GM23338 (cell line): ENCODE data around the gene ENOX1. TPM values are rescaled to one million over a fixed set of nuclear protein-coding genes. Genes with fewer than 3 reads are reported as not detected.

Experiments used
- ATAC-seq: fragments of 200-7000 bp; cut with Tn5 transposase; 3 replicates; pipeline ENCODE4 v1.9.1; 2020
- DNase-seq: peaks from one replicate; pipeline ENCODE4 v3.0.0-alpha.2; 2015; ENCODE audit warnings: low spot score
- H2AFZ ChIP-seq: fragments of 200-600 bp; sonication (generic); 2 replicates; pipeline ENCODE4 v1.8.0; 2016; ENCODE audit warnings: antibody characterized with exemption, mild to moderate bottlenecking, moderate library complexity
- H3F3A ChIP-seq: fragments of 200-600 bp; sonication (generic); replicated peaks from 2 replicates; pipeline ENCODE4 v1.8.0; 2017; ENCODE audit warnings: antibody characterized with exemption, mixed run types, low read depth
- H3K27ac ChIP-seq: fragments of 200-600 bp; sonication (generic); 2 replicates; pipeline ENCODE4 v1.6.1; 2016; ENCODE audit warnings: low read depth
- H3K27me3 ChIP-seq: fragments of 200-600 bp; sonication (generic); 2 replicates; pipeline ENCODE4 v1.8.0; 2016; ENCODE audit warnings: mild to moderate bottlenecking, mixed run types, moderate library complexity; ENCODE audit not compliant: insufficient read depth
- H3K36me3 ChIP-seq: fragments of 200-600 bp; sonication (generic); 2 replicates; pipeline ENCODE4 v1.8.0; 2016; ENCODE audit warnings: mild to moderate bottlenecking; ENCODE audit not compliant: insufficient read depth
- H3K4me1 ChIP-seq: fragments of 200-600 bp; sonication (generic); 2 replicates; pipeline ENCODE4 v1.8.0; 2016; ENCODE audit warnings: mild to moderate bottlenecking, moderate library complexity; ENCODE audit not compliant: insufficient read depth
- H3K4me2 ChIP-seq: fragments of 200-600 bp; sonication (generic); 2 replicates; pipeline ENCODE4 v1.7.1; 2017; ENCODE audit warnings: mixed run types
- H3K4me3 ChIP-seq: fragments of 200-600 bp; sonication (generic); 2 replicates; pipeline ENCODE4 v1.6.1; 2016; ENCODE audit warnings: mixed run types
- H3K79me2 ChIP-seq: fragments of 200-600 bp; sonication (generic); replicated peaks from 2 replicates; pipeline ENCODE4 v1.8.0; 2017; ENCODE audit warnings: mild to moderate bottlenecking; ENCODE audit not compliant: insufficient read depth
- H3K9me2 ChIP-seq: fragments of 200-600 bp; sonication (generic); 2 replicates; pipeline ENCODE4 v1.8.0; 2017; ENCODE audit not compliant: insufficient read depth
- H4K20me1 ChIP-seq: fragments of 200-600 bp; sonication (generic); replicated peaks from 2 replicates; pipeline ENCODE4 v1.8.0; 2017; ENCODE audit warnings: mild to moderate bottlenecking; ENCODE audit not compliant: insufficient read depth
- H3K27ac Mint-ChIP-seq: 2 replicates; pipeline ENCODE4 v1.8.0; 2020; ENCODE audit warnings: inconsistent platforms, mild to moderate bottlenecking, moderate library complexity, mixed read lengths
- H3K27me3 Mint-ChIP-seq: 3 replicates; pipeline ENCODE4 v1.8.0; 2022; ENCODE audit warnings: low read depth, mild to moderate bottlenecking, moderate library complexity, mixed read lengths, inconsistent platforms; ENCODE audit not compliant: insufficient read depth, poor library complexity
- H3K36me3 Mint-ChIP-seq: 3 replicates; pipeline ENCODE4 v1.8.0; 2021; ENCODE audit warnings: low read depth, mild to moderate bottlenecking, inconsistent platforms, moderate library complexity, mixed read lengths
- H3K4me1 Mint-ChIP-seq: 3 replicates; pipeline ENCODE4 v1.8.0; 2020; ENCODE audit warnings: mild to moderate bottlenecking, inconsistent platforms, mixed read lengths
- H3K4me3 Mint-ChIP-seq: 3 replicates; pipeline ENCODE4 v1.8.0; 2021; ENCODE audit warnings: moderate library complexity, mild to moderate bottlenecking, inconsistent platforms, mixed read lengths
- H3K9me3 Mint-ChIP-seq: 3 replicates; pipeline ENCODE4 v1.8.0; 2020; ENCODE audit warnings: moderate library complexity, mild to moderate bottlenecking, inconsistent platforms, mixed read lengths
- CREB1 ChIP-seq: fragments of 250-450 bp; sonication (Bioruptor Pico); IDR thresholded peaks from 2 replicates; pipeline ENCODE4 v1.5.0; 2020; ENCODE audit warnings: low read depth, mild to moderate bottlenecking, moderate library complexity
- EZH2 ChIP-seq: fragments of 200-600 bp; sonication (generic); IDR thresholded peaks from one replicate; pipeline ENCODE4 v1.8.0; 2017; ENCODE audit warnings: antibody characterized with exemption, mild to moderate bottlenecking, low read depth; ENCODE audit not compliant: unreplicated experiment
- JUNB ChIP-seq: IDR thresholded peaks from one replicate; pipeline ENCODE4 v1.6.1; 2016; ENCODE audit warnings: antibody characterized with exemption; ENCODE audit not compliant: unreplicated experiment
- NANOG ChIP-seq: IDR thresholded peaks from 2 replicates; pipeline ENCODE4 v1.6.1; 2016; ENCODE audit warnings: antibody characterized with exemption, borderline replicate concordance
- POLR2AphosphoS5 ChIP-seq: IDR thresholded peaks from 2 replicates; pipeline ENCODE4 v1.6.1; 2016; ENCODE audit warnings: antibody characterized with exemption, low read depth
- STAT1 ChIP-seq: IDR thresholded peaks from one replicate; pipeline ENCODE4 v1.6.1; 2016; ENCODE audit warnings: antibody characterized with exemption; ENCODE audit not compliant: unreplicated experiment
- ZNF114 ChIP-seq: fragments of 250-450 bp; sonication (Bioruptor Pico); IDR thresholded peaks from 2 replicates; pipeline ENCODE4 v1.5.0; 2020; ENCODE audit warnings: mild to moderate bottlenecking, moderate library complexity
- ZNF331 ChIP-seq: fragments of 250-450 bp; sonication (Bioruptor Pico); IDR thresholded peaks from 2 replicates; pipeline ENCODE4 v1.5.0; 2020; ENCODE audit warnings: low read depth, mild to moderate bottlenecking, moderate library complexity
- ZNF462 ChIP-seq: fragments of 250-450 bp; sonication (Bioruptor Pico); IDR thresholded peaks from 2 replicates; pipeline ENCODE4 v1.5.0; 2020; ENCODE audit warnings: mild to moderate bottlenecking, moderate library complexity
- polyA plus RNA-seq: library from polyadenylated mRNA; unstranded; fragments of >200 nt; fragmentation: Nextera tagmentation; extraction: Ambion mirVana; gene quantifications from 2 replicates; pipeline ENCODE4 v1.2.1, GENCODE V29; 2016
- total RNA-seq: library from RNA; depleted of rRNA; stranded (reverse); fragments of >200 nt; shearing (Covaris generic); gene quantifications from 2 replicates; pipeline ENCODE4 v1.2.3, GENCODE V29; 2014
- TF ChIP-seq, protein P1 (sequence below): IDR thresholded peaks from 2 replicates; pipeline ENCODE4 v1.6.1; 2016; ENCODE audit warnings: antibody characterized with exemption
- TF ChIP-seq, protein P2 (sequence below): IDR thresholded peaks from one replicate; pipeline ENCODE4 v1.6.1; 2018; ENCODE audit warnings: antibody characterized with exemption; ENCODE audit not compliant: unreplicated experiment

ENOX1 gene
- total and polyA plus RNA-seq, 2 experiments from 2014 or later, result 0.66 to 0.81 TPM

DNA sequence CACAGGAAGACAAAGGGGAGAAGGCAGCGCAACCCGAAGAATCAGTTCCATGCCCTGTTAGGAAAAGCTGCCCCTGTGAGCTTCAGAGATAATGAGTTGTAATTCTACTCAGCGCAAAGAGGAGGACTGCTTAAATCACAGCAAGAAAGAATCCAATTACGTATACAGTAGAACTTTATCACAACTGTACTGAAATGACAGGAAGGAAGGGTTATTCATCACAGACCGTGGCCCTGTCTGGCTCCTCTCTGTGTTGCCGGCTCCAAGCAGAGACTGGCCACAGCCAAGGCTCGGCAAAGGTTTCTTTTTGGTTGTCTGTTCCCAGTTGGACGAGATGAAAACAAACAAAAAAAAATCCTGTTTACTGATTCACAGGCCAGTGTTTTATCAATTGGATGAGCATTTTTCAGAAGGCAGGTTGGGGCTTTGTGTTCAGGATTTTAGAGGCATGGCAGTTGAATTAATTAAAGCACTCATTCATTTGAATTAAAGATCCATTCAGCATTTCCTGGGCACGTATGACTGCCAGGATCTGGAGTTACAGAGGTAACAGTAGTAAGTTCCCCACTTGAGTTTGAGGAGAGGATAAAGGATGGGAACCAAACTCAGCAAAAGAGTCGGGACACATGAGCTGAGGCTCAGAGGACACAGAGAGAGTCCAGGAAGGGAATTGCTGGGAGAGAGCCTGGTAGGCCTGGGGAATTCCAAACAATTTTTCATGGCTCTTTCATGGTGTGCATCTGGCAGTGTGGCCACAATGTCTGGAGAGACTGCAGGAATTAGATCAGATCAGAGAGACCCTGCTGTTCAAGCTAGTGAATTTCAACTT is 422.3 kb downstream of the ENOX1 start (continued):
- no peak for TF ChIP-seq EZH2
- TF ChIP-seq STAT1, result no peak
- TF ChIP-seq JUNB, result no peak
- no peak for TF ChIP-seq POLR2AphosphoS5
- TF ChIP-seq NANOG, result no peak

GRCh38 chr13:43363156-43363953 is 423.4 kb downstream of the ENOX1 start:
- Histone ChIP-seq H3K4me1 (peaks cover 54% of the 10 kb centered on the region), H3K27me3 (no peaks in the 10 kb centered on the region), H2AFZ (no peak overlapping the region), H3K9me2 (no peaks in the 10 kb centered on the region), H4K20me1 (no peaks in the 10 kb centered on the region), H3K4me3 (no peak overlapping the region), H3K79me2 (no peaks in the 10 kb centered on the region), H3K36me3 (no peaks in the 10 kb centered on the region), H3K4me2 (no peak overlapping the region), H3K27ac (no peak overlapping the region), H3F3A (no peaks in the 10 kb centered on the region)
- Mint-ChIP-seq H3K27me3 (peaks cover under 1% of the 10 kb centered on the region), H3K4me1 (peaks cover 52% of the 10 kb centered on the region), H3K36me3 (no peaks in the 10 kb centered on the region), H3K4me3 (no peak overlapping the region), H3K9me3 (no peaks in the 10 kb centered on the region), H3K27ac (no peak overlapping the region)
- ATAC-seq (no peak), DNase-seq (no peak)
- no peak for TF ChIP-seq NANOG
- TF ChIP-seq EZH2, result no peak
- no peak for TF ChIP-seq ZNF331 (CRISPR knock-in tag)
- no peak for TF ChIP-seq ZNF114 (CRISPR knock-in tag)
- no peak for TF ChIP-seq CREB1
- TF ChIP-seq STAT1, result no peak
- TF ChIP-seq ZNF462 (CRISPR knock-in tag), result no peak
- no peak for TF ChIP-seq JUNB
- TF ChIP-seq, protein P1, sequence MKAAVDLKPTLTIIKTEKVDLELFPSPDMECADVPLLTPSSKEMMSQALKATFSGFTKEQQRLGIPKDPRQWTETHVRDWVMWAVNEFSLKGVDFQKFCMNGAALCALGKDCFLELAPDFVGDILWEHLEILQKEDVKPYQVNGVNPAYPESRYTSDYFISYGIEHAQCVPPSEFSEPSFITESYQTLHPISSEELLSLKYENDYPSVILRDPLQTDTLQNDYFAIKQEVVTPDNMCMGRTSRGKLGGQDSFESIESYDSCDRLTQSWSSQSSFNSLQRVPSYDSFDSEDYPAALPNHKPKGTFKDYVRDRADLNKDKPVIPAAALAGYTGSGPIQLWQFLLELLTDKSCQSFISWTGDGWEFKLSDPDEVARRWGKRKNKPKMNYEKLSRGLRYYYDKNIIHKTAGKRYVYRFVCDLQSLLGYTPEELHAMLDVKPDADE, result no peak
- no peak for TF ChIP-seq POLR2AphosphoS5
- TF ChIP-seq, protein P2, sequence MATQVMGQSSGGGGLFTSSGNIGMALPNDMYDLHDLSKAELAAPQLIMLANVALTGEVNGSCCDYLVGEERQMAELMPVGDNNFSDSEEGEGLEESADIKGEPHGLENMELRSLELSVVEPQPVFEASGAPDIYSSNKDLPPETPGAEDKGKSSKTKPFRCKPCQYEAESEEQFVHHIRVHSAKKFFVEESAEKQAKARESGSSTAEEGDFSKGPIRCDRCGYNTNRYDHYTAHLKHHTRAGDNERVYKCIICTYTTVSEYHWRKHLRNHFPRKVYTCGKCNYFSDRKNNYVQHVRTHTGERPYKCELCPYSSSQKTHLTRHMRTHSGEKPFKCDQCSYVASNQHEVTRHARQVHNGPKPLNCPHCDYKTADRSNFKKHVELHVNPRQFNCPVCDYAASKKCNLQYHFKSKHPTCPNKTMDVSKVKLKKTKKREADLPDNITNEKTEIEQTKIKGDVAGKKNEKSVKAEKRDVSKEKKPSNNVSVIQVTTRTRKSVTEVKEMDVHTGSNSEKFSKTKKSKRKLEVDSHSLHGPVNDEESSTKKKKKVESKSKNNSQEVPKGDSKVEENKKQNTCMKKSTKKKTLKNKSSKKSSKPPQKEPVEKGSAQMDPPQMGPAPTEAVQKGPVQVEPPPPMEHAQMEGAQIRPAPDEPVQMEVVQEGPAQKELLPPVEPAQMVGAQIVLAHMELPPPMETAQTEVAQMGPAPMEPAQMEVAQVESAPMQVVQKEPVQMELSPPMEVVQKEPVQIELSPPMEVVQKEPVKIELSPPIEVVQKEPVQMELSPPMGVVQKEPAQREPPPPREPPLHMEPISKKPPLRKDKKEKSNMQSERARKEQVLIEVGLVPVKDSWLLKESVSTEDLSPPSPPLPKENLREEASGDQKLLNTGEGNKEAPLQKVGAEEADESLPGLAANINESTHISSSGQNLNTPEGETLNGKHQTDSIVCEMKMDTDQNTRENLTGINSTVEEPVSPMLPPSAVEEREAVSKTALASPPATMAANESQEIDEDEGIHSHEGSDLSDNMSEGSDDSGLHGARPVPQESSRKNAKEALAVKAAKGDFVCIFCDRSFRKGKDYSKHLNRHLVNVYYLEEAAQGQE, result no peak
